Measurements from ENCODE around the gene CDKN1B.

The CDKN1B gene

GRCh38 chr12:12726555-12727093 is 9.5 kb downstream of the CDKN1B start:
- H3K27ac ChIP-seq (replicated peaks), result peak overlapping the region; percentile 98
- no peaks in the 10 kb centered on the region for H3K27me3 ChIP-seq (ENCODE audit: insufficient read depth, poor library complexity, severe bottlenecking)
- peak overlapping the region; percentile 52 for H3K4me3 ChIP-seq (replicated peaks; ENCODE audit: insufficient read depth, low read length)
- DNase-seq (ENCODE audit: low read depth in 1 of 2, low spot score in 1 of 2), result peak in 1 of 2 experiments; percentile 21
- TF ChIP-seq GABPA (IDR thresholded peaks at IDR 0.05; ENCODE audit: low read depth) (no peak), POLR2AphosphoS5 (IDR thresholded peaks at IDR 0.05; ENCODE audit: low read depth) (peak; percentile 36; the same call in 1 of the 2 replicates)

GRCh38 chr12:12731178-12731577 is 14.0 kb downstream of the CDKN1B start:
- TF ChIP-seq GABPA (IDR thresholded peaks at IDR 0.05; ENCODE audit: low read depth) (no peak), SPI1 (IDR thresholded peaks at IDR 0.05; ENCODE audit: borderline replicate concordance, low read depth) (no peak), REST (IDR thresholded peaks at IDR 0.05; ENCODE audit: insufficient replicate concordance, low read depth) (no peak), POLR2AphosphoS5 (IDR thresholded peaks at IDR 0.05; ENCODE audit: low read depth) (no peak), CTCF (IDR thresholded peaks at IDR 0.05; ENCODE audit: insufficient read depth, low read length) (no peak)
- H3K27ac ChIP-seq (replicated peaks), result no peak overlapping the region
- H3K27me3 ChIP-seq (ENCODE audit: insufficient read depth, poor library complexity, severe bottlenecking), result no peaks in the 10 kb centered on the region
- no peak for DNase-seq (ENCODE audit: low read depth in 1 of 2, low spot score in 1 of 2)
- no peak overlapping the region for H3K4me3 ChIP-seq (replicated peaks; ENCODE audit: insufficient read depth, low read length)

GRCh38 chr12:12731785-12732184 is 14.6 kb downstream of the CDKN1B start:
- no peak overlapping the region for H3K27ac ChIP-seq (replicated peaks)
- no peak overlapping the region for H3K4me3 ChIP-seq (replicated peaks; ENCODE audit: insufficient read depth, low read length)
- no peak for DNase-seq (ENCODE audit: low read depth in 1 of 2, low spot score in 1 of 2)
- H3K27me3 ChIP-seq (ENCODE audit: insufficient read depth, poor library complexity, severe bottlenecking), result no peaks in the 10 kb centered on the region
- TF ChIP-seq SPI1 (IDR thresholded peaks at IDR 0.05; ENCODE audit: borderline replicate concordance, low read depth) (no peak), REST (IDR thresholded peaks at IDR 0.05; ENCODE audit: insufficient replicate concordance, low read depth) (no peak), CTCF (IDR thresholded peaks at IDR 0.05; ENCODE audit: insufficient read depth, low read length) (no peak), GABPA (IDR thresholded peaks at IDR 0.05; ENCODE audit: low read depth) (no peak), POLR2AphosphoS5 (IDR thresholded peaks at IDR 0.05; ENCODE audit: low read depth) (no peak)

- no peaks in the 10 kb centered on the region for H3K27me3 ChIP-seq (ENCODE audit: insufficient read depth, poor library complexity, severe bottlenecking)
- TF ChIP-seq CTCF (IDR thresholded peaks at IDR 0.05; ENCODE audit: insufficient read depth, low read length) (no peak), POLR2AphosphoS5 (IDR thresholded peaks at IDR 0.05; ENCODE audit: low read depth) (no peak), GABPA (IDR thresholded peaks at IDR 0.05; ENCODE audit: low read depth) (no peak)
- DNase-seq (ENCODE audit: low read depth in 1 of 2, low spot score in 1 of 2), result no peak
- H3K4me3 ChIP-seq (replicated peaks; ENCODE audit: insufficient read depth, low read length), result no peak overlapping the region
- H3K27ac ChIP-seq (replicated peaks), result no peak overlapping the region
Observed at GRCh38 chr12:12733118-12733517, 15.9 kb downstream of the CDKN1B start.
